Erythroblast (primary cell): ENCODE results near the gene CERS6.

Experiments used
- GATA1 ChIP-seq: IDR thresholded peaks from 2 replicates; pipeline ENCODE4 v1.6.1; 2011; ENCODE audit warnings: low read depth, mild to moderate bottlenecking, control low read depth, low read length, moderate library complexity
- POLR2A ChIP-seq: IDR thresholded peaks from 2 replicates; pipeline ENCODE4 v1.6.1; 2011; ENCODE audit warnings: mild to moderate bottlenecking, low read length

- TF ChIP-seq POLR2A (peak; percentile 24), GATA1 (no peak)
These were observed 35.0 kb downstream of the CERS6 start for GRCh38 chr2:168490946-168491605.
